ENCODE measurements around the gene NPM1.

- TF ChIP-seq CTCF (IDR thresholded peaks at IDR 0.05), result no peak
- no peak for TF ChIP-seq POLR2AphosphoS5 (IDR thresholded peaks at IDR 0.05)
Measured at GRCh38 chr5:171407234-171407633, 19.6 kb downstream of the NPM1 start.

Measured in breast epithelium (tissue), 3 donors.